DMS 273 (cell line): ENCODE results near the gene ZNF521.

Experiments
- DNase-seq: peaks from one replicate; lab custom pipeline; 2025; ENCODE audit not compliant: unreplicated experiment; lab: John Stamatoyannopoulos, UW

Gene ZNF521

GRCh38 chr18:25171334-25171733 lies 180.6 kb downstream of the ZNF521 start:
- peak; percentile 15 for DNase-seq

- DNase-seq = no peak
These were observed 181.6 kb downstream of the ZNF521 start for GRCh38 chr18:25170402-25170801.

- no peak for DNase-seq
These were observed 182.3 kb downstream of the ZNF521 start for GRCh38 chr18:25169701-25170100.

GRCh38 chr18:25167612-25168410 lies 184.2 kb downstream of the ZNF521 start:
- peak; percentile 69 for DNase-seq

GRCh38 chr18:25166113-25166512 lies 185.9 kb downstream of the ZNF521 start:
- DNase-seq = no peak

GRCh38 chr18:25164848-25165811 lies 186.8 kb downstream of the ZNF521 start:
- peak; percentile 15 for DNase-seq

GRCh38 chr18:25164211-25164847 lies 187.6 kb downstream of the ZNF521 start:
- no peak for DNase-seq

- DNase-seq = no peak
These were observed 198.5 kb downstream of the ZNF521 start for GRCh38 chr18:25153426-25153825.

GRCh38 chr18:25147877-25148488 lies 204.0 kb downstream of the ZNF521 start:
- peak; percentile 16 for DNase-seq

- DNase-seq = no peak
These were observed 205.5 kb downstream of the ZNF521 start for GRCh38 chr18:25146512-25146910.

GRCh38 chr18:25145731-25146511 lies 206.0 kb downstream of the ZNF521 start:
- DNase-seq = no peak

- no peak for DNase-seq
These were observed 207.1 kb downstream of the ZNF521 start for GRCh38 chr18:25144820-25145219.

GRCh38 chr18:25141886-25142285 lies 210.1 kb downstream of the ZNF521 start:
- DNase-seq = peak; percentile 38

- peak; percentile 11 for DNase-seq
These were observed 210.6 kb downstream of the ZNF521 start for GRCh38 chr18:25141399-25141798.

- no peak for DNase-seq
These were observed 211.0 kb downstream of the ZNF521 start for GRCh38 chr18:25140962-25141308.

- no peak for DNase-seq
These were observed 211.6 kb downstream of the ZNF521 start for GRCh38 chr18:25140124-25140961.

- no peak for DNase-seq
These were observed 214.8 kb downstream of the ZNF521 start for GRCh38 chr18:25137197-25137472.

GRCh38 chr18:25136416-25137196 lies 215.4 kb downstream of the ZNF521 start:
- no peak for DNase-seq

- no peak for DNase-seq
These were observed 217.1 kb downstream of the ZNF521 start for GRCh38 chr18:25134861-25135260.
